Bronchial epithelial cell (primary cell): Measurements from ENCODE around the gene CNTNAP2. TPM values are rescaled to one million over a fixed set of nuclear protein-coding genes. Genes with fewer than 3 reads are reported as not detected.

Experiments used
- DNase-seq: peaks from one replicate; pipeline ENCODE4 v3.0.0-alpha.2; 2010; ENCODE audit warnings: low read depth
- FAIRE-seq: peaks from 2 replicates; lab custom pipeline; 2011; peaks lifted over from hg19 to GRCh38; lab: Jason Lieb, UNC
- H3K27me3 ChIP-seq: 2 replicates; pipeline ENCODE4 v1.5.1; 2011; ENCODE audit warnings: low read length; ENCODE audit not compliant: control insufficient read depth, insufficient read depth
- H3K36me3 ChIP-seq: 2 replicates; pipeline ENCODE4 v1.5.1; 2011; ENCODE audit warnings: low read length; ENCODE audit not compliant: control insufficient read depth, insufficient read depth
- H3K4me3 ChIP-seq: 2 replicates; pipeline ENCODE4 v1.5.1; 2011; ENCODE audit warnings: mild to moderate bottlenecking, low read depth, low read length, control low read depth
- total RNA-seq: library from RNA; depleted of rRNA; stranded (reverse); fragments of >200 nt; gene quantifications from 2 replicates; pipeline ENCODE4 v1.2.1, GENCODE V29; 2014
- TF ChIP-seq, protein P1 (sequence below): IDR thresholded peaks from 2 replicates; pipeline ENCODE4 v1.5.1; 2011; ENCODE audit warnings: mild to moderate bottlenecking, moderate library complexity, low read length, control low read depth, inconsistent platforms; ENCODE audit not compliant: insufficient read depth, severe bottlenecking

CNTNAP2 gene
- total RNA-seq, 1 donor from 2014 or later = 0.26 TPM

DNA sequence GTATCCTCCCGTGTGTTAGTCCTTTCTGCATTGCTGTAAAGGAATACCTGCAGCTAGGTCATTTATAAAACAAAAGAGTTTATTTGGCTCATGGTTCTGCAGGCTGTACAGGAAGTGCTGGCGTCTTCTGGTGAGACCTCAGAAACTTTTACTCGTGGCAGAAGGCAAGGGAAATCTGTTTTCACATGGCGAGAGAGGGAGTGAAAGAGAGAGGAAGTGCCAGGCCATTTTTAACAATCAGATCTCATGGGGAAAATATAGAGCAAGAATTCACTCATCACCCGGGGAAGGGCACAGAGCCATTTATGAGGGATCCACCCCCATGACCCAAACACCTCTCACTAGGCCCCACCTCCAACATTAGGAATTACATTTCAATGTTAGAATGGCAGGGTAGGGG, 952.2 kb downstream of the CNTNAP2 start:
- DNase-seq (no peak), FAIRE-seq (no peak)
- no peaks in the 10 kb centered on the region for H3K36me3 ChIP-seq

DNA sequence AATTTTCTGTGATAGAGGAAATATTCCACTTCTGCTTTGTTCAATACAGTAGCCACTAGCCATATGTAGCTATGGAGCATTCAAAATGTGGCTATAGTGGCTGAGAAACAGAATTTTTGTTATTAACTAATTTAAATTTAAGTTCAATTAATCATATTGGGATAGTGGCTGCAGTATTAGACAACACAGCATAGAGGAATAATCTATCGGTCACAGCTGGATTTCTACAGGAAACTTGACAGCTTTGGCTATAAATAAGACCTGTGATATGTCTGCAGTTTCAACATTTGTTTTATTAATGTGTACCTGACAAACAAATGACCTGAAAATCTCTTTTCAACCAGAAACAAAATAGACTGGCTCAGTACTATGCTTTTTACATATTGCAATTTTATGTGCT, 953.2 kb downstream of the CNTNAP2 start:
- no peak for FAIRE-seq
- Histone ChIP-seq H3K4me3 (no peak overlapping the region), H3K27me3 (no peaks in the 10 kb centered on the region), H3K36me3 (no peaks in the 10 kb centered on the region)
- no peak for DNase-seq
- TF ChIP-seq, protein P1, sequence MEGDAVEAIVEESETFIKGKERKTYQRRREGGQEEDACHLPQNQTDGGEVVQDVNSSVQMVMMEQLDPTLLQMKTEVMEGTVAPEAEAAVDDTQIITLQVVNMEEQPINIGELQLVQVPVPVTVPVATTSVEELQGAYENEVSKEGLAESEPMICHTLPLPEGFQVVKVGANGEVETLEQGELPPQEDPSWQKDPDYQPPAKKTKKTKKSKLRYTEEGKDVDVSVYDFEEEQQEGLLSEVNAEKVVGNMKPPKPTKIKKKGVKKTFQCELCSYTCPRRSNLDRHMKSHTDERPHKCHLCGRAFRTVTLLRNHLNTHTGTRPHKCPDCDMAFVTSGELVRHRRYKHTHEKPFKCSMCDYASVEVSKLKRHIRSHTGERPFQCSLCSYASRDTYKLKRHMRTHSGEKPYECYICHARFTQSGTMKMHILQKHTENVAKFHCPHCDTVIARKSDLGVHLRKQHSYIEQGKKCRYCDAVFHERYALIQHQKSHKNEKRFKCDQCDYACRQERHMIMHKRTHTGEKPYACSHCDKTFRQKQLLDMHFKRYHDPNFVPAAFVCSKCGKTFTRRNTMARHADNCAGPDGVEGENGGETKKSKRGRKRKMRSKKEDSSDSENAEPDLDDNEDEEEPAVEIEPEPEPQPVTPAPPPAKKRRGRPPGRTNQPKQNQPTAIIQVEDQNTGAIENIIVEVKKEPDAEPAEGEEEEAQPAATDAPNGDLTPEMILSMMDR = no peak

More for the DNA sequence above, 952.2 kb downstream of the CNTNAP2 start:
- TF ChIP-seq, protein P1 = no peak
- H3K27me3 ChIP-seq = no peaks in the 10 kb centered on the region
- H3K4me3 ChIP-seq = no peak overlapping the region

DNA sequence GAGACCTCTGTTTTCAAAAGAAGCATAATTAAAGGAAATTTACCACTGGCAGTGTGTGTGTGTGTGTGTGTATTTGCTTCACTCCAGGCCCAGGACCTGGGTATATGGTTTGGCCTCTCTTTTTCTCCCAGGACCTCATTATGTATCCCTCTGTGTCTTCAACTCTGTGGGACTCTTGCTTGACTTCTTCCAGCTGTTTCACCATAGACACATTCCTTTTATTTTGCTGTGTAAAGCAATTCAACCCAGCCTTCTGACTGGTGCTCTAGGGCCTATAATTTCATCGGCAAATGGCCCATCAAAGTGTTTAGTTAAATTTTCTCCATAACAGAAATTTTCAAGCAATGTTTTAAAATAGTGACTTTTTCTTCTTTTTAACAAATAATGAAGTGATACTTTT, 954.3 kb downstream of the CNTNAP2 start:
- Histone ChIP-seq H3K4me3 (no peak overlapping the region), H3K27me3 (no peaks in the 10 kb centered on the region), H3K36me3 (no peaks in the 10 kb centered on the region)
- TF ChIP-seq, protein P1 = no peak
- DNase-seq = no peak
- FAIRE-seq = no peak

DNA sequence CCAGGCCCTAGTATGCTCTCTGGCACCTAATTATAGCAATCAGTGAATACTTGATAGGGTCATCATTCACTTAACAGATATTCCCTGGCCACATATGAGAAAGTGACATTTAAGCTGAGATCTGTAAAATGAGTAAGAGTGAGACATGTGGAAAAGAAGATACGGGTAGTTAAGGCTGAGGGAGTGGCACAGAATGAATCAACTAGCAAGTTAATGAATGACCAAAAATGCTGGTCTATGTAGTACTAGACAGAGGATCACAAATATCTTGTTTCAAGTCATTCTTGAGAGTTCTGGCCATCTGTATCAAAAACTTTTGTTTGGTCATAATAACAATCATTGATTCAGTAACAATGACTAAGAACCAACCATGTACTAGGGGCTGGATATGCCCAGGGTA, 954.9 kb downstream of the CNTNAP2 start:
- H3K27me3 ChIP-seq = no peaks in the 10 kb centered on the region
- DNase-seq (no peak), FAIRE-seq (no peak)
- no peak overlapping the region for H3K4me3 ChIP-seq
- TF ChIP-seq, protein P1 = no peak
- no peaks in the 10 kb centered on the region for H3K36me3 ChIP-seq

DNA sequence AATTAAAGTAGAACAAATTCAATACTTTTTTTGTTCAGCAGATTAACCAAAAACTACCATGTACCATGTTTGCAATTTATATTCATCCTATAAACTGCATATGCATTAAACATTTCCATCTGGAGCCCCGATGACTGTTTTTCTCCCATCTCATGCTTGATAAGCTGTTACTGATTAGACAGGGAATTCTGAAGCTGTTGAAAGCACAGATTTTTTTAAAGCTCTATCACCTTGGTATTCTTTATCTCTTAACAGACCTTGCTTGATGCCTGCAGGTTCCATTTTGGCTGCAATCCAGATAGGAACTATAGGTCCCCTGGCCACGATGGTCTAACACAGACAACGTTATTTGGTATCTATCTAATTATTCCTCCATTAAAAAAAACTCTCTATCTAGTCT, 961.7 kb downstream of the CNTNAP2 start:
- DNase-seq (no peak), FAIRE-seq (no peak)
- TF ChIP-seq, protein P1 = no peak

DNA sequence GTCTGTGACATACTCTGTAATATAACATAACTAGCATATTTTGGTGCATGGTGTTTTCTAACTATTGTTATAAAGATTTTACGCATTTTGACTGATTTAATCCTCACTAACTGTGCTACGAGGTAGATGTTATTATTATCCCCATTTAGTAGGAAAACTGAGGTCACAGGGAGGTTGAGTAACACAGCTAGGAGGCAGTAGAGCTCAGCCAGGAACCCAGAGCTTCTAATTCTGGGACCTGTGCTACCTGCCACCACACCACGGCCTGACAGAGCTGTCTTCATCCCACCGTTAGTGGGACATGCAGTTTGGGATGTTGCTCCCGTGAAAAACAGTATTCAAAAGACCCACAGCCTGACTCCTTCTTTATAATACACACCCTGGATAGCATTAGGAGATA, 962.5 kb downstream of the CNTNAP2 start:
- Histone ChIP-seq H3K36me3 (no peaks in the 10 kb centered on the region), H3K4me3 (no peak overlapping the region), H3K27me3 (no peaks in the 10 kb centered on the region)
- DNase-seq = no peak
- no peak for FAIRE-seq
- TF ChIP-seq, protein P1 = no peak

More for the DNA sequence above, 961.7 kb downstream of the CNTNAP2 start:
- Histone ChIP-seq H3K27me3 (no peaks in the 10 kb centered on the region), H3K4me3 (no peak overlapping the region), H3K36me3 (no peaks in the 10 kb centered on the region)
